Upper lobe of left lung (tissue), 6 donors: Measurements from ENCODE around the gene CYP4F3. TPM values are rescaled to one million over a fixed set of nuclear protein-coding genes. Genes with fewer than 3 reads are reported as not detected.
A peak's percentile ranks its signal among the peaks of the same experiment; 100 is the strongest.
"Not testable (repeated sequence)": the region's sequence is repeated elsewhere in the genome, so short reads cannot be mapped to it uniquely, and the experiment has no call there.

Experiments
- ATAC-seq, 2 donors: fragments of 200-7000 bp; cut with Tn5 transposase; one replicate each; pipeline ENCODE4 v1.9.1; 2022; ENCODE audit warnings: mild to moderate bottlenecking in 2 of 2, moderate library complexity in 2 of 2; ENCODE audit not compliant: low FRiP score in 2 of 2
- DNase-seq, 2 donors: peaks; one replicate each; pipeline ENCODE4 v3.0.0-alpha.2; 2019 to 2020
- H3K27ac ChIP-seq, 4 donors: fragments of 200-600 bp; sonication (generic); one replicate each; pipeline ENCODE4 v1.5.1; 2016 to 2019
- H3K27me3 ChIP-seq, 4 donors: fragments of 200-600 bp; sonication (generic); one replicate each; pipeline ENCODE4 v1.5.1; 2017 to 2019
- H3K36me3 ChIP-seq, 4 donors: fragments of 200-600 bp; sonication (generic); one replicate each; pipeline ENCODE4 v1.5.1; 2016 to 2019
- H3K4me1 ChIP-seq, 4 donors: fragments of 200-600 bp; sonication (generic); one replicate each; pipeline ENCODE4 v1.5.1; 2018 to 2019
- H3K4me3 ChIP-seq, 4 donors: fragments of 200-600 bp; sonication (generic); one replicate each; pipeline ENCODE4 v1.5.1; 2017 to 2019; ENCODE audit warnings: mild to moderate bottlenecking in 2 of 4, moderate library complexity in 1 of 4
- H3K9me3 ChIP-seq, 4 donors: fragments of 200-600 bp; sonication (generic); one replicate each; pipeline ENCODE4 v1.5.1; 2018 to 2019
- EP300 ChIP-seq, 4 donors: sonication (generic); formaldehyde crosslinking; IDR thresholded peaks; one replicate each; pipeline ENCODE4 v1.5.1; 2017; ENCODE audit warnings: antibody characterized with exemption in 4 of 4, control low read depth in 2 of 4
- POLR2A ChIP-seq, 4 donors: fragments of 450-650 bp; IDR thresholded peaks; one replicate each; pipeline ENCODE4 v1.5.1; 2016 to 2017; ENCODE audit warnings: antibody characterized with exemption in 4 of 4, mild to moderate bottlenecking in 2 of 4
- POLR2AphosphoS5 ChIP-seq, 2 donors: sonication (generic); formaldehyde crosslinking; IDR thresholded peaks; one replicate each; pipeline ENCODE4 v1.5.1; 2017; ENCODE audit warnings: antibody characterized with exemption in 2 of 2
- WGBS, 2 donors: methylation state at CpG; one replicate each; pipeline ENCODE4 v1.1.5; 2017 to 2018; 5-methylcytosine and 5-hydroxymethylcytosine counted together
- total RNA-seq, 6 donors: library from RNA; depleted of rRNA in 4 of 6; stranded (reverse); fragments of >200 nt in 4 of 6; gene quantifications; one replicate each; pipeline versions ENCODE4 v1.1.0 to v1.2.1, GENCODE V29; 2016 to 2021
- TF ChIP-seq, protein P1 (sequence below), 6 experiments: fragments of 450-650 bp in 4 of 6; fragments of 200-600 bp in 2 of 6; sonication (generic) in 2 of 6; IDR thresholded peaks; one replicate each; pipeline ENCODE4 v1.5.1; 2016 to 2019; ENCODE audit warnings: antibody characterized with exemption in 6 of 6
- donor health status: DM: no; HTN: no; CAD: no; lungs with moderate emphysema.
- donor health status: DM: no; HTN: yes; CAD: no; lungs with severe emphysema.

Gene CYP4F3
- total RNA-seq, 6 donors from 2014 or later = 1.1 to 2.1 (median 1.8) TPM

DNA sequence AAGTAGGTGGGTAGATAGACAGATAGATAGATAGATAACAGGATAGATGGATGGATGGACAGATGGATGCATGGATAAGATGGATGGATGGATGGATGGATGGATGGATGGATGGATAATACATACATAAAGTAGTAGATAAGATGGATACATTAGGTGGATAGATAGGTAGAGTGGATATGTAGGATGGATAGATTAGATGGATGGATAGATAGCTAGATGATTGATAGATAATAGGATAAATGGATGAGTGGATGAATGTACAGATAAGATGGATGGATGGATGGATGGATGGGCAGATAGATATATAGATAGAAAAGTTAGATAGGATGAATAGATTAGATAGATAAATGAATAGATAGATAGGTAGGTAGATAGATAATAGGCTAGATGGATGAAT lies 2.1 kb downstream of the CYP4F3 start:
- no peak for DNase-seq
- no peaks in the 10 kb centered on the region for H3K9me3 ChIP-seq
- no peaks in the 10 kb centered on the region for H3K36me3 ChIP-seq
- no peak overlapping the region for H3K4me3 ChIP-seq
- H3K27ac ChIP-seq = peak overlapping the region in 1 of 4 donors; percentile 78
- H3K4me1 ChIP-seq = no peaks in the 10 kb centered on the region
- no peaks in the 10 kb centered on the region for H3K27me3 ChIP-seq
- no peak for ATAC-seq
- TF ChIP-seq POLR2A (IDR thresholded peaks at IDR 0.05) (no peak), POLR2AphosphoS5 (IDR thresholded peaks at IDR 0.05) (no peak), EP300 (IDR thresholded peaks at IDR 0.05) (no peak)
- TF ChIP-seq, protein P1, sequence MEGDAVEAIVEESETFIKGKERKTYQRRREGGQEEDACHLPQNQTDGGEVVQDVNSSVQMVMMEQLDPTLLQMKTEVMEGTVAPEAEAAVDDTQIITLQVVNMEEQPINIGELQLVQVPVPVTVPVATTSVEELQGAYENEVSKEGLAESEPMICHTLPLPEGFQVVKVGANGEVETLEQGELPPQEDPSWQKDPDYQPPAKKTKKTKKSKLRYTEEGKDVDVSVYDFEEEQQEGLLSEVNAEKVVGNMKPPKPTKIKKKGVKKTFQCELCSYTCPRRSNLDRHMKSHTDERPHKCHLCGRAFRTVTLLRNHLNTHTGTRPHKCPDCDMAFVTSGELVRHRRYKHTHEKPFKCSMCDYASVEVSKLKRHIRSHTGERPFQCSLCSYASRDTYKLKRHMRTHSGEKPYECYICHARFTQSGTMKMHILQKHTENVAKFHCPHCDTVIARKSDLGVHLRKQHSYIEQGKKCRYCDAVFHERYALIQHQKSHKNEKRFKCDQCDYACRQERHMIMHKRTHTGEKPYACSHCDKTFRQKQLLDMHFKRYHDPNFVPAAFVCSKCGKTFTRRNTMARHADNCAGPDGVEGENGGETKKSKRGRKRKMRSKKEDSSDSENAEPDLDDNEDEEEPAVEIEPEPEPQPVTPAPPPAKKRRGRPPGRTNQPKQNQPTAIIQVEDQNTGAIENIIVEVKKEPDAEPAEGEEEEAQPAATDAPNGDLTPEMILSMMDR (IDR thresholded peaks at IDR 0.05) = no peak

DNA sequence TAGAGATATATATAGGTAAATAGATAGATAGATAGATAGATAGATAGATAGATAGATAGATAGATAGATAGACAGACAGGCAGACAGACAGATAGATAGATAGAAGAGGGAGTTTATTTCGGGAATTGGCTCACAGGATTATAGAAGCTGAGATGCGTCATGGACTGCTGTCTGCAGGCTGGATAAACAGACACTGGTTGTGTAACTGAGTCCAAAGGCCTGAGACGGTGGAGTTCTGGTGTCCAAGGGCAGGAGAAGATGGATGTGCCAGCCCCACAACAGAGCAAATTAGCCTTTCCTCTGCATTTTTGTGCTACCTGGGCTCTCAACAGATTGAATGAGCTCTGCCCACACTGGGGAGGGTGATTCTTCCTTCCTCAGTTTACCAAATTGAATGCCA lies 2.7 kb downstream of the CYP4F3 start:
- H3K27me3 ChIP-seq = no peaks in the 10 kb centered on the region
- ATAC-seq (no peak), DNase-seq (no peak)
- H3K4me3 ChIP-seq = no peak overlapping the region
- TF ChIP-seq POLR2A (IDR thresholded peaks at IDR 0.05) = no peak
- TF ChIP-seq, protein P1 (IDR thresholded peaks at IDR 0.05) = no peak
- no peak for TF ChIP-seq EP300 (IDR thresholded peaks at IDR 0.05)
- no peak for TF ChIP-seq POLR2AphosphoS5 (IDR thresholded peaks at IDR 0.05)
- H3K27ac ChIP-seq = no peak overlapping the region
- WGBS, 2 donors = 72 to 85% methylated on average over 3 of the region's 3 CpGs
- H3K4me1 ChIP-seq = no peaks in the 10 kb centered on the region
- no peaks in the 10 kb centered on the region for H3K9me3 ChIP-seq
- no peaks in the 10 kb centered on the region for H3K36me3 ChIP-seq

DNA sequence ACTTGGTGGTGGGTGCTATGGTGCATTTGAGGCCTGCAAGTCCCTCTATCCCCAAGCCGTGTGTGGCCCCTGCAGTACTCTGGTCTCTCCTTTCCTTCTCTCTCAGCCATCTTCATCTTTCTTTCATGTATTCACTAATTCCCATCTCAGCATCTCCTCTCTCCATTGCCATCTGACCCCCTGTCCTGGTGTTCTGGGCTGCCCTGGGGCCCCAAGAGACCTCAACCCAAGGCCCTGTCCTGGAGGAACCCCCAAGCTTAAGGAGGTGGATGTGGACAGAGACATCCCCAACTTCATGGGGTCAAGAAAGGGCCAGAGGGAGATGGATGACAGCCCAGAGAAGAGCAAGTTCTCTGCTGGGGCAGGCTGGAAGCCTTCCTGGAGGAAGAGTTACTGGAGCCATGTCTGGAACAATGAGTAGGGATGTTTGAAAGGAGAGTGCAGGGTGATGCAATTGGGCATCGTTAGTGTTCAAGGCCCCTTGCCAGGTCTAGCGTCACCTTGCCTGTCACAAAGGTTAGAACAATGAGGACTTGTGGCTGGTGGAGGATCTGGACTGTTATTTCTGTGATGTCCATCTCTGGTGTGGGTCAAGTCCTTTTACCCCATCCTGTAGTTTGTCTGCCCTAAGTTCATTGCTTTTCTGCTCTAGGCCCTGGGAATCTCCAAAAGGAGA lies 3.5 kb downstream of the CYP4F3 start:
- WGBS, 2 donors = 62 to 85% methylated on average over 3 of the region's 3 CpGs
- no peaks in the 10 kb centered on the region for H3K27me3 ChIP-seq
- DNase-seq = no peak
- H3K4me3 ChIP-seq = no peak overlapping the region
- H3K36me3 ChIP-seq = no peaks in the 10 kb centered on the region
- TF ChIP-seq, protein P1 (IDR thresholded peaks at IDR 0.05) = no peak
- TF ChIP-seq EP300 (IDR thresholded peaks at IDR 0.05) (no peak), POLR2AphosphoS5 (IDR thresholded peaks at IDR 0.05) (no peak), POLR2A (IDR thresholded peaks at IDR 0.05) (no peak)
- H3K4me1 ChIP-seq = no peaks in the 10 kb centered on the region
- no peak for ATAC-seq
- H3K9me3 ChIP-seq = no peaks in the 10 kb centered on the region
- H3K27ac ChIP-seq = no peak overlapping the region

DNA sequence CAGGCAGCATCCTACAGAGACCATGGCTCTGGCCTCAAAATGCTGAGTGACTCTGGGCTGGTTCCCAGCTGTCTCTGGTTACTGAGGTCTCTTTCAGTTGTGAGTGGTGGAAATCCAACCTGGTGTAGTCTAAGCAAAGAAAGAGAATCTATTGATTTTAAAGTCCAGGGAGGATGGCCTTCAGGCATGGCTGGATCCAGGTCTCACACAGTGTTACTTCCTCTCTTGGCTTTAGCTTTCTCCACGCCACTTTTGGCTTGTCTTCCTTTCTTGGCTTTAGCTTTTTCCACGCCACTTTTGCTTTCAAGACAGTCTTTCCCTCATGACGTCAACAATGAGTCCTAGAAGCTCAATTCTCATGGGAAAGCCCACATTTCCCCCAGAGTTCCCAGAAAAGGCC lies 4.1 kb downstream of the CYP4F3 start:
- Histone ChIP-seq H3K27me3 (no peaks in the 10 kb centered on the region), H3K9me3 (no peaks in the 10 kb centered on the region), H3K27ac (no peak overlapping the region), H3K4me3 (no peak overlapping the region), H3K36me3 (no peaks in the 10 kb centered on the region), H3K4me1 (no peaks in the 10 kb centered on the region)
- 61 to 64% methylated on average over 3 of the region's 3 CpGs for WGBS, 2 donors
- ATAC-seq = no peak
- no peak for DNase-seq
- TF ChIP-seq POLR2AphosphoS5 (IDR thresholded peaks at IDR 0.05) (no peak), POLR2A (IDR thresholded peaks at IDR 0.05) (no peak), EP300 (IDR thresholded peaks at IDR 0.05) (no peak)
- TF ChIP-seq, protein P1 (IDR thresholded peaks at IDR 0.05) = no peak

DNA sequence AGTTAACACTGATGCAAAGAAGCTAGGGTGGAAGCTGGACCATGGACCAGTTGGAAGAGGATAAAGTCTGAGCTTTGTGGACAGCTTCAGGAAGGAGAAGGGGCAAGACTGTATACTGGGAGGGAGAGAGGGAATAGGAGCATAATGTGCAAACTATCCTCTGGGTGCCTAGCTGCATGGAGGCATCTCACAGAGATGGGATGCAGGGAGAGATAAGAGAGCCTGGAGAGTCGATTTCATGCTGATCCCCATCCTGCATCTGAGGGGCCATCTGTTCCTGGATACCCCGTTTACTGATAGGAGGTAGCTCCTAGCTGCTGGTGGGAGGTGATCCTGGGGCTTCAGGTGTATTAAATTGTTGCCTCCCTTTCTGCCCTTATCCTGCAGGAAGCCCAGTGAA lies 8.8 kb downstream of the CYP4F3 start:
- H3K4me1 ChIP-seq = no peaks in the 10 kb centered on the region
- 73 to 76% methylated on average over 2 of the region's 2 CpGs for WGBS, 2 donors
- H3K27ac ChIP-seq = no peak overlapping the region
- H3K9me3 ChIP-seq = no peaks in the 10 kb centered on the region
- H3K36me3 ChIP-seq = no peaks in the 10 kb centered on the region
- no peak for ATAC-seq
- H3K4me3 ChIP-seq = no peak overlapping the region
- TF ChIP-seq POLR2AphosphoS5 (IDR thresholded peaks at IDR 0.05) = no peak
- no peak for TF ChIP-seq POLR2A (IDR thresholded peaks at IDR 0.05)
- TF ChIP-seq, protein P1 (IDR thresholded peaks at IDR 0.05) = no peak
- TF ChIP-seq EP300 (IDR thresholded peaks at IDR 0.05) = no peak
- H3K27me3 ChIP-seq = no peaks in the 10 kb centered on the region
- DNase-seq = no peak

DNA sequence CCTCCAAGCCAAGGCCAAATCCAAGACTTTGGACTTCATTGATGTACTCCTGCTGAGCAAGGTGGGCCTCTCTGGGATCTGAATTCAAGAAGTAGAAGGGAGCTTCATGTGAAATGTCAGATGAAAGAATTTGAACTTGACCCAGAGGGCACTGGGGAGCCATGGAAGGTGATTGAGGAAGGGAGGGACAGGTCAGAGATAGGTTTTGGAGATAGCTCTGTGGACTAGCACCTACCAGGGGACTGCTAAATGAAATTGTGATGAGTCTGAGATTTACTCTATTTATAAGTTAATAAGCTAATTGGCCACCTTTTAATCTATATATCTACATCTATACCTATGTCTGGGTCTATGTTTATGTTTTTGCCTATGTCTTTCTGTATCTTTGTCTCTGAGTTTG lies 9.4 kb downstream of the CYP4F3 start:
- not testable (repeated sequence) for DNase-seq, H3K4me1 ChIP-seq, ATAC-seq, H3K27ac ChIP-seq, H3K36me3 ChIP-seq, H3K27me3 ChIP-seq, H3K4me3 ChIP-seq, H3K9me3 ChIP-seq
